ENCODE measurements around the gene C12orf75.
"Not testable (repeated sequence)": the region's sequence is repeated elsewhere in the genome, so short reads cannot be mapped to it uniquely, and the experiment has no call there.

Gene C12orf75

DNA sequence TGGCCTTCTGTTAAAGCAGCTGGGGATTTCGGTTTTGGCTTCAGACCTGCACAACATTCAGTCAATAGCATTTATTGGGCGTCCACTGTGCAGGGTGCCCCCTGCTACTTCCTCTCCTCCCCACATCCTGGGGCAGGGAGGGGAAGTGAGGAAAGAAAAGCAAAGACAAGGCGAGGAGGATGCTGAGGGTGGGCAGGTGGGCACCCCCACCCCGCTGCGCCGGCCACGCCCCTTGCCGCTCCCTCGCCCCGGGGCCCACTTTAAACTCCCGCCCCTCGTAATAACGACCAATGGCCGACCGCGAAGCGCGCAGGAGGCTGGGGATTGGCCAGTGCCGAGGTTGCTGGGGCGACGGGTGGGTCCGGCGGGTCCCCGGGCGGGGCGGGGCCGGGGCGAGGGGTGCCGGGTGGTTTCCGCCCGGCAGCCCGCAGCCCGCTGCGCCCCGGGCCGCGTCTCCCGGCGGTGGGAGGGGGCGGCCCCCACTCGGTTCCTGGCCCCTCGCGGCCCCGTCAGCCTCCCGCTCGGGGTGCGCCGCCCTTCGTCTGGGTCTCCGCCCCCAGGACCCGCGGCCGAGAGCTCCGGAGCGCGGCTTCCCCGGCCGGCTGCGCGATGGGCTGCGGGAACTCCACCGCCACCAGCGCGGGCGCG lies at the start of gene C12orf75:
Gene C12orf75, plus strand, starts transcription at position 409 of the 648 bp plus-strand sequence. Its CDS starts 201 bp downstream, at position 610.
- DNase-seq: peak; percentile 78 to 79

DNA sequence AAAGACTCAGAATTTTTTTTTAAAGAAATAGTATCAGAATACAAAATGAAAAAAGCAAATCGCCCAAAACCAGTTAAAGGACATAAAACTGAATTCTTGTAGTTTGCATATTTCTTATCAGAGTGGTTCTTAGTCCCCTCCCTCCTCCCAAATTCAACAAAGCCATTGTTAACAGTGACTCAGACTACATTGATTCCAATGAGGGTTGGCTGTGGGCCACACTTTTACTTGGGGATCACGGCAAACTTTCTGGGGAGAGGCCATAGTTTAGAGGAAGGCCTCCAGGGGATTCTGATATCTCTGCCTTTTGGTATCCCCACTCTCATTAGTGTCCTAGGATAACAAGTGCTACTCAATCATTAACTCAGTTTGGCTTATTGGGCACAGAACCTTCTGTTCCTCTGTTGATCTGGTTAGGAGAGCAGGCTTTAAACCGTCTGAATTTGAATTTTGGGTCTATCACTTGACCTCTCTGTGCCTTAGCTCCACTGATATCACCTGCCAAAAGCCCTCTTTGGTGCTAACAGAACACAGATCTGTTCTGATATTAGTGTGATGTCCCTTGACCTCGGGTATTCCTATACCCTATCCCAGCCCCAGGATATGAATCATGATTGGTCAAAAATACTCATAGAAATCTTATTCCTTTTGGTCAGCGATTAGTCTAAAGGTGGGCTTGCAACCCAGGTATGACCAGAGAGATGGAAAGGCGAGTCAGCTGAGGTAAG lies 49.4 kb upstream of the C12orf75 start:
- DNase-seq: no peak

DNA sequence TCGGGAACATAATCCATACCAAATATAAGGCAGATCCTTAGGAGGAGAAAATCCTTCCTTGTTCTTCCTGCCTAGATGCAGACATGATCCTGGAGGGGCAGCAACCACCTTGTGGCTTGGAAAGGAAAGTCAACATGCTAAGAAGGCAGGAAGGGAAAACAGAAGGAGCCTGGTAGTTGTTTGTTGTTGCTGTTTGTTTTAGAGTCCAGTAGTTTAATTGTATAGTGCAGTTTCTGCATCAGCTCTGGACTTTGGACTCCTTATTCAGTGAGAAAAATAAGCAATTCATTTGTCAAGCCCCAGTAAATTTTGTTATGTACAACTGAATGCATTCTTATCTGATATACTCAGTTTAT lies 48.8 kb upstream of the C12orf75 start:
- no peak for DNase-seq

DNA sequence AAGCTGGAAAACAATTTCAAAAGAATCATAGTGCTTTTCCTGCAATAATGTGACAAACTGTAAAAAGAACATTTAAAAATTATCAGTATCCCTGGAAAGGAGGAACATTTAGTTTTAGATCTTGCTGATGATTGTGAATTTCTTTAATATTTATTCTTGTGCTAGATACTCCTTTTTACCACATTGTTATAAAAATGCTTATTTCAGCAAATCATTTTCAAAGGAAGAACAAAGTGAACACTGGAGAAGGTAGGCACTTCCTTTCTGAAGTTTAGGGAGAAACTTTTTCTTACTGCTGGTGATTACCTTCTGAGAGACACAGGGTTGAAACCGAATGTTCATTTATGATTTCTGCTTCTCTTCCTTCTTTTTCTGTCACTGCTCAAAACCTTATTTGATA lies 45.1 kb upstream of the C12orf75 start:
- no peak for DNase-seq

DNA sequence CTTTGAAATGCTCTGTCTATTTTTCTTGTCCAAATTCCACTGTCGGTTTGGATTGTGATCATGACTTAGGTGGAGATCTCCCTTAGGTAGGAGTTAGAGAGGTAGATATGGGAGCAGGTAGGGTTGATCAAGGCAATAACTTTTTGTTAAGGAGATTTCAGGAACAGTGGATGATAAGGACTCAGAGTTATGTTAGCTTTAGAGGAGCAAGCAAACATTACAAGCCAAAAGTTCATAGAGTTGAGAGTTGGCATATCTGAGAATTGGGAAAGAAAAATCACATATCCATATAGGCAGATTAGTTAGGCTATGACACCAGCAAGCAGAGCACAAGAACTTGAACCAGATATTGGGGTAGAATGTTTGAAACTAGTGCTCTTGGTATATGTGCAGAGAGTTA lies 43.1 kb upstream of the C12orf75 start:
- DNase-seq: no peak

DNA sequence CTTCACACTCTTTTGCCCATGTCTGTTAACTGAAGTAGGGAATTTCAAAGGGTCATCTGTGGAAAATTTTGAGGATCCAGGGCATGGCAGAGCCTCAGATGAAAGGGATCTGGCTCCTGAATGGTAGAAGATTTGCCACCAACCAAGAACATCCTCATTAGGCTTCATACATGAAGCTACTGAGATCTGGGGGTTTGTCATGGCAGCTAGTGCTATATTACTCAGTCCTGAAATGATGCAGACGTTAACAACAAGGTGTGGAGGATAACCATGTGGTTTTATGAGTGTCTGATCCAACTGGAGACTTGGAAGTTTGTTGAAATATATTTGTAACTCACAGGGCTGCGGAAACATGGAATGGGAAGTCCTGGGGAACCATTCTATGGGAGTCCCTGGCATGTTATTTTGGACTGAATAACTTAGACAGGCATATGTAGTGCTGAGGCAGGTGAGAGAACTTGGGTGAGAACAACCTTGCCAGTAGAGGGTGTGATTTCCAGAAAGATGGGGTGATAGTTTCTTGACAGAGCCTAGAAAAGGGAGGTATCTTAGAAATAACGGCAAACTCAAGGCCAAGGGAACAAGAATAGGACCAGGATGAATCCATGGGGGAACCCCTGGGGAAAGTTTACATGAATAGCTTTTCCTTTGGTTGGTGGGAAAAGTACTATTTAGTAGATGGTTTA lies 42.0 kb upstream of the C12orf75 start:
- DNase-seq: no peak

DNA sequence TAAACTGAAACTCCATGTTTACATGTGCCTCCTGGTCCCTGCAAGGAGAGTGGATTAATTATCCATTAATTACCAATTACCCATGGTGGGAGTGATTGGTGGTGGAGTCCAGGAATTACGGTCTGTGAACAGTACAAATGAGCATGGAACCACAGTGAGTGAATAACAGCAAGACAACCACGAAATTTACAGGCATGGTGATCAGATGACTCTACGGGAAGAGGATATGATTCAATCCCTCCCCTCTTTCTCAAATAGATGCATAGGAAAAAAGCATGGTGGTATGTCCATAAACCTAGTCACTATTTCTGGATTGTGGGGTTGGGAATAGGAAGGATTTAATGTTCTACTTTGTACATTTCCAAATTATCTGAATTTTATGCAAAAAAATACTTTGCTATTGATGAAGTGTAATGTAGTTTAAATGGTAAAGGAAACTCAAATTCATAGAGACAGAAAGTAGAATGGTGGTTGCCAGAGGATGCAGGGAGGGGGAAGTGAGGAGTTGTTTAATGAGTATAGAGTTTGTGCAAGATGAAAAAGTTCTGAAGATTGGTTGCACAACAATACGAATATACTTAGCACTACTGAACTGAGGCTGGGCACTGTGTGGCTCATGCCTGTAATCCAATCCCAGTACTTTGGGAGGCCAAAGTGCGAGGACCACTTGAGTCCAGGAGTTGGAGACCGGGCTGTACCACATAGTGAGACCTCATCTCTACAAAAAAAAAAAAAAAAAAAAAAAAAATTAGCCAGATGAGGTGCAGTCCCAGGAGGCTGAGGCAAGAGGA lies 41.2 kb upstream of the C12orf75 start:
- no peak for DNase-seq

DNA sequence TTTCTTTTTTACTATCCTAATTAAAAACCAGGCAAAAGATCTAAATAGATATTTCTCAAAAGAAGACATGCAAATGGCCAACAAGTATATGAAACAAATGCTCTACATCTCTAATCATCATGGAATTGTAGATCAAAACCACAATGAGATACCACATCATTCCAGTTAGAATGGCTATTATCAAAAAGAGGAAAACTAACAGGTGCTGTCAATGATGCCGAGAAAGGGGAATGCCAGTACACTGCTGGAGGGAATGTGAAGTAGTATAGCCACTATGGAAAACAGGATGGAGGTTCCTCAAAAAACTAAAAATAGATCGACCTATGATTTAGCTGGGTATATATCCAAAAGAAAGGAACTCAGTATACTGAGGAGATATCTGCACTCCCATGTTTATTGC lies 39.0 kb upstream of the C12orf75 start:
- no peak for DNase-seq

DNA sequence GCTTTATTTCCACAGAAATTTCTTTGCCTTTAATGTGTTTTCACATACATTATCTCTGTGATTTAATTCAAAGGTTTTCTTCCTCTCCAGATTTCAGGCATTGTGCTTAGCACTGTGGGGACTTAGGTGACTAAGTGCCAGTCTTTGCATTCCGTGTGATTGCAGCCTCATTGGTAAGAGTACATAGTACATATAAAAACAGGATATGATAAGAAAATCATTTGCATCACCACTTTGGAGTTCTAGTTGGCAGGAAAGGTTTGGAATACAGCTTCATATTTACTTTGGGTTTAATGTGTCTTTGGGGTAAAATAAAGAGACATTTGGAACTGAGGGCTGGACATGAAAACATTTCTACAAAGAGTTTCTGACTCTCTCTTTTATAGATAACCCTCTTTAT lies 37.8 kb upstream of the C12orf75 start:
- no peak for DNase-seq

DNA sequence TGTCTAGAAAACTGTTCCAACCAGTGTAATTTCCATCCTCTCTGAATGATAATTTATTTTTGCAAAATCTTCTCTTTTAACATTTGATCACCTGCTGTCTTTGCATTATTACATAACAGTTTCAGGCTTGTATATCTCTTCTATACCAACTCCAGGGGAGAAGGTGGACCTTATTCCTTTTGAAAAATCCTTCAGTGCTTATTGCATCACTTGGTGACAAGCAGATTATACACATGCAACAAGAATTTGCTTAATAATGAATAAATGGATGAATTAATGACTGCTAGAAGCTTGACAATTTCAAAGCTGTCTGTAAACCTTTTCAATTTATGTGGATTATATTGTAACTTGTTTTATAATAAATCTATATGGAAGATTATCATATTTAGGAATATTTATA lies 37.3 kb upstream of the C12orf75 start:
- DNase-seq: no peak

DNA sequence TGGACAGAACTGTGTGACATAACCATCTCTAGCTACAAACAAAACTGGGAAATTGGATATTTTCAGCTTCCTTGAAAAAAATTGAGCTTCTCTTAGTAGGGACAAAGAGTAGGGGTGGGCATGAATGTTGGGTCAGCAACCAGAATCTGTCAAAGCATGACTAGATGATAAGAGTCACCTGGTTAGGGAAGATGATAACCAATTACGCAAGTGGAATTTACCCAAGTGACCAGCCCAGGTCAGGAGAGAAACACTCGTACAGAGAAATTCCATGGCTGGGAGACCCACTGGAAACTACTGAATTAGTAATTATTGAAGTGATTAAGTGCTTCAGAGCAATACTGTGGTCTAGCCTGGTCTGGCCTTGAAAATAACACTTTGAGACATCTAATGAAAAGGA lies 36.3 kb upstream of the C12orf75 start:
- DNase-seq: no peak

DNA sequence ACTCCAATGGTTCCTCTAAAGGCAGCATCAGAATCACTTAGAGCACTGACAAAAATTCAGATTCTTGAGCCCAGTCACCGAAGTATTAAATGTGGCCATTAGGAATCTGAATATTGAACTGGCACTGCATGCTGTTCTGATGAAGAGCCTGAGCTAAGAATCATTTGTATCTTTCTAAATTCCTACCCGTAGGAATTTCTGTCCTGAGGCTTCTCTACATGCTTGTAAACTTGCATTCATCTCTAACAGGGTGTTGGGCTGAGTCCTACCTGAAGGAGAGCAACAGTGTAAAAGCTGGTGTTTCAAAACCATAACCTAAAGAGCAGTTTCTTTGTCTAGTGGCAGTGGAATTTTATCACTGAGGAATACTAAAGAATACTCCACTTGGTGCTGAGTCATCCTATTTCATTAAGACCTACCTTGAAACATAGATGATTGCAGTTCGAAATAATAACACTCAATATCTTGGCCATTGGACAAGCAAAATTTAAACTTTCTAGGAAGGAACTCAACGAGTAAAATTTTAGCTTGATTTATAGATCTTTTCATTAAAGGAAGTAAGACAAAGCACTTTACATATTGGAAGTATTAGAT lies 35.5 kb upstream of the C12orf75 start:
- DNase-seq: no peak

DNA sequence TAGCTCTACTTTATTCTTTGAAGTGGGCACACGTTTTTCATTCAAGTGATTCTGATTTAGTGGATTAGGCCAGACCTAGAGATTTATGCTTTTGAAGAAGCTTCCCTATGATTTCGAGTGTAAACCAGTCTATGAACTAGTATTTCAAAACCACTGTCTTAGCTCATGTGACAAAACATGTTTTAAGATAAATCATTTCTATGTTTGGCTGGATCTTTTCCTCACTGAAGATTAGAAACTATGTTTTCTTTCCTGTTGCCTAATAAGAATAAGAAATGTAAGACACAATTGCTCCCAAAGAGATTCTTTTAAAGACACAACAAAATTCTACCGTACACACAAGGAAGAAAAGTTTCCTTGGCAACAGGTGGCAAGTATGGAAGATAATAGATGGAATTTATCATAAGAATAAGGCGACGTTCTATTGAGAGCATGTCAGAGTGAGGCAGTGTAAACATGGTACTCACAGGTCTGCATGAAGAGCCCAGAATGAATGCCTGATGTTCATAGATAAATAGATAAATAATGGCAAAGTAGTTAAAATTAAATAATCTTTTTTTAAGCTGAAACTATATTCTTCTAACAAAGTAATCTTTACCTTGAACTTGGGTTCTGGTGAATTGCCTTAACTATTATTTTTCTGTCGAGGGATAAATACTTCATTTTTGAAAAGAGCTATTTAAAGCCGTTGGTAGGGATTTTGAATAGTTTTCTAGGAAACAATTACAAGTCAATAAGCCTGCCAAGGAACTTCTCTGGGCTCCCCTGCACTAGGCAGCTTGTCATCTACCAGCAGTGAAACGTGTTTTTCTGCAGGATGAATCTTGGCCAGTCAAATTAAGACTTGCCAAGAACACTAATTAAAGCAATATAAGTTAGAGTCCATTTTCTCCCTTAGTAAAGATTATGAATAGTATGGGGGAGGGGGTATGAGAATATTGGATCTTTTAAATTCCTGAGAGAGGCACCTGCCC lies 34.1 kb upstream of the C12orf75 start:
- DNase-seq: no peak

DNA sequence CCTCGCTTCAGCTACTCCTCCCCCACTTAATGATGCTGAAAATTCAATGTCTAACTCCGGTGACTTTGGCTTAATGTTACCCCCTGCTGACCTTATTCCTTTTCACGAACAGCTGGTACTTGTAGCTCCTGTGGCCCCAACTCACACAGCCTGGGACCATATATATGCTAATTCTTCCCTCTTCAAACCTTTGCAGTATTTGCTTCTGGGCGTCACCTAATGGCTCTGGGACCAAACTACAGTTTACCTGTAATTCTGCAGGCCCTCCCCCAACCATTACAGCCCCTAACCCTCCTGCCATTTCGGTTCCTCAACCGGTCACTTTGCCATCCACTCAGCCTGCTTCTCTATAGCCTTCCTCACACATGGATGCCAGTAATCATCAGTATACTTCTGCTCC lies 29.6 kb upstream of the C12orf75 start:
- DNase-seq: no peak

DNA sequence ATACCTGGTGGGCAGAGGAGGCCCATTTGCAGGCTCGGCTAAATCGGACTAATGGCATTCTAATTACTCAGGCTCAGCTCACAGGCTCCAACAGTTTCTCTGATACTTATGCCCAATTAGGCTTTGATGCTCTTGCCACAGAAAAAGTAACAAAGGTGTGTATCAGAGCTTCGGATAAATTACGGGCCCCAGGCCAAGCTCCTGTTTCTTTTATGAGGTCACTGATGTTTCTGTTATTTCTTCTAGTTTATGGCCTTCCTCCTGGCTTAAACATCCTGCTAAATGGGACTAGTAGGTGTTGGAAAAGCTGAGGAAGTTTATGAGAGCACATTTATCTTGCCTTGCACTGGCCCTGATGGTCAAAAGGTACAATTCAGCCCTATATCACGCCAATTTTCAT lies 28.8 kb upstream of the C12orf75 start:
- no peak for DNase-seq

DNA sequence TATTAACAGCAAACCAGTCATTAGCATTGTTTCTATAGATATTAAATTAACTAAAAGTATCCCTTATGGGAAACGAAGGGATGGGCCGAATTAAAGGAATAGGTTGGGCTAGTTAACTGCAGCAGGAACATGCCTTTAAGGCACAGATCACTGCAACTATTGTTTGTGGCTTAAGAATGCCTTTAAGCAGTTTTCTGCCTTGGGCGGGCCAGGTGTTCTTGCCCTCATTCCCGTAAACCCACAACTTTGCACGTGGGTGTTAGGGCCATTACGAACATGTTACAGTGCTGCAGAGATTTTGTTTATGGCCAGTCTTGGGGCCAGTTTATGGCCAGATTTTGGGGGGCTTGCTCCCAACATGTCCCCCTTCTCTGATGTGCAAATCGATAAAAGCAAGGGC lies 27.5 kb upstream of the C12orf75 start:
- not testable (repeated sequence) for DNase-seq

DNA sequence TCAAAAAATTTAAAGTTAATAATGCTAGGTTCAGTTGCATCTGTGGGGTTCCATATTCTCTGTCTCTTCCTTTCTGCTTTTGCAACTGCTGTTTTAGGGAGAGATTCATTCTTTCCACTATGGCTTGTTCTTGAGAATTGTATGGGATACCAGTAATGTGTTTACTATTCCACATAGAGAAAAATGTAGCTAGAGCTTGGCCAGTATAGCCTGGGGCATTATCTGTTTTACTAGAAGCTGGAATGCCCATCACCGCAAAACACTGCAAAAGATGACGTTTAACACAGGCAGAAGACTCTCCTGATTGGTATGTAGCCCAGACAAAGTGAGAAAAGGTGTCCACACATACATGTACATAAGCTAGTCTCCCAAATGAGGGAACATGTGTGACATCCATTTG lies 25.9 kb upstream of the C12orf75 start:
- not testable (repeated sequence) for DNase-seq

DNA sequence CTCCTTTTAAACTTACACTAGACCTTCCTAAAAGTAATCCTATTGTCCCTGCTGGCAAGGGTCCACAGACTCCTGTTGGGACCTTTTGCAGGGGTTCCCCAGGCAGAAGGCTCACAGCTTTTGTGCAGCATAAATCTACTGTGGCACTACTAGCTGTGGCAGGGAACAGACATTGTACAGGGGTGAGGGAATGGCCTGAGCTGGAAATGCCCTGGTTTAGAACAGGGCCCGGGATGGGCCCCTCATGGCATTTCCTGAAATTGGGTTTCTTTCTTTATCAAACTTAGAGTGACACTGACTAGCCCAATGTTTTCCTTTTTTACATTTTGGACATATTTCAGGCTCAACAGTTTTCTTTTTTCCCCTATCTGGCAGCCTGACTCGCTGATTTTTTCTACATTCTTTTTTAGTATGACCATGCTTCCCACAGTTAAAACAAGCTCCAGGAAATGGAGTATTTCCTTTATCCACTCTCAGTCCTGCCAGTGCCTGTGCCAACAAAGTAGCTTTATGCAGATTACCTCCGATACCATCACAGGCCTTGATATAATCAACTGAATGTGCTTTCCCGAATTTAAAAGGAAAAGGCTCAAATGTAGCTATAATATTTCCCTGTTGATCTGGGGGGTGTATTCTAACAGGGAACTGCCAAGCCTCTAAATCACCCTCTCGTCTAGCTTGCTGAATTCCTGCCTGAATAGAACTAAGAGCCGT lies 22.7 kb upstream of the C12orf75 start:
- DNase-seq: not testable (repeated sequence)

DNA sequence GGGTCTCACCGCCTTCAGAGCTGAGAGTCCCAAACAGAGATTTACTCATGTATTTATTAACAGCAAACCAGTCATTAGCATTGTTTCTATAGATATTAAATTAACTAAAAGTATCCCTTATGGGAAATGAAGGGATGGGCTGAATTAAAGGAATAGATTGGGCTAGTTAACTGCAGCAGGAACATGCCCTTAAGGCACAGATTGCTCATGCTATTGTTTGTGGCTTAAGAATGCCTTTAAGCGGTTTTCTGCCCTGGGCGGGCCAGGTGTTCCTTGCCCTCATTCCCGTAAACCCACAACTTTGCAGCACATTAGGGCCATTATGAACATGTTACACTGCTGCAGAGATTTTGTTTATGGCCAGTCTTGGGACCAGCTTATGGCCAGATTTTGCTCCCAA lies 21.7 kb upstream of the C12orf75 start:
- DNase-seq: not testable (repeated sequence)

DNA sequence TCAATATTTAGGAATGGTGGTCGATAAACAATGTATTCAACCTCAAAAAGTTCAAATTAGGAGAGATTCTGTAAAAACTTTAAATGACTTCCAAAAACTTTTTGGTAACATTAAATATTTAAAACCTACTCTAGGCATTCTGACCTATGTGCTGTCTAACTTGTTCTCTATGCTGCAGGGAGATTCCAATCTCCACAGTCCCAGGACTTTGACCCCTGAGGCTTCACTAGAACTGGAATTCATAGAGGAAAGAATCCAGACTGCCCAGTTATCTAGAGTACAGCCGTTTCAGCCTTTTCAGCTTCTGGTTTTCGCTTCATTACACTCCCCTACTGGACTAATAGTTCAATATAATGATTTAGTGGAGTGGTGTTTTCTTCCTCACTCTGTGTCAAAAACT lies 21.1 kb upstream of the C12orf75 start:
- DNase-seq: not testable (repeated sequence)

DNA sequence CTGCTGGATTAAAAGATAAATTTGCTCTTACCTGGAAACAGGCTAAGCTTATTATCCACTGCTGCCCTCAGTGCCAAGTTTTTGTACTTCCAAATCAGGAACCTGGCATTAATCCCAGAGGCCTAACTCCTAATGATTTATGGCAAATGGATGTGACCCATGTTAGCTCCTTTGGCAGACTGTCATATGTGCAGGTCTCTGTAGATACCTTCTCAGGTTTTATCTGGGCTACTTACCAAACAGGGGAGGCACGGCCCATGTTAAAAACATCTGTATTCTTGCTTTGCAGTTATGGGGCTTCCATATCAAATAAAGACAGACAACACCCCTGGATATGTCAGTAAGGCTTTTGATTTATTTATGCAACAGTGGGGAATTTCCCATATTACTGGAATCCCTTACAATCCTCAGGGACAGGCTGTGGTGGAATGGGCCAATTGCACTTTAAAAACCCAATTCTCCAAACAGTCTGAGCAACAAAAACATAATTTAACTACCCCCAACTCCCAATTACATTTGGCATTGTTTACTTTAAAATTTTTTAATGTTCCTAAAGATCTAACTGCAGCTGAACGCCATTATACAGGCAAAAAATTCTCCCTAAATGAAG lies 19.9 kb upstream of the C12orf75 start:
- not testable (repeated sequence) for DNase-seq

Measured in activated CD4-positive, alpha-beta T cell treated with anti-CD3 and anti-CD28 coated beads for 4 hours (primary cell).